Measurements from ENCODE around the gene FXYD6.

DNA sequence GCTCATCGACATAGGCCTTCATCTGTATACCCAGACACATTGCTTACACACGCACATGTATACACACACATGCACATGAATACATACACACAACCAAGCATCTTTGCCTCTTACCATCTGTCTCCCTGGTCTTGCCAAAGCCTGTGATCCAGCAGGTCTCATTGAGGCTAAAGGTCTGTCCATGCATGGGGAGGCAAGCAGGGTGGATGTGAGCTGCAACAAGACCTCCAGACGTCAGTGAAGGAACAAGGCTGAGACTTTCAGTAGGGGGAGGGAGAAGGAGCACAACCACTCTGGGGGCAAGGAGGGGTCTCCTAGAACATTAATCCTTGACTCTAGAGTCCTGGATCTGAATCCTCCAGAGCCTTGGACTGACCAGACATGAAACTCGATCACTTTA is 29.1 kb upstream of the FXYD6 start:
- TF ChIP-seq, protein P1, sequence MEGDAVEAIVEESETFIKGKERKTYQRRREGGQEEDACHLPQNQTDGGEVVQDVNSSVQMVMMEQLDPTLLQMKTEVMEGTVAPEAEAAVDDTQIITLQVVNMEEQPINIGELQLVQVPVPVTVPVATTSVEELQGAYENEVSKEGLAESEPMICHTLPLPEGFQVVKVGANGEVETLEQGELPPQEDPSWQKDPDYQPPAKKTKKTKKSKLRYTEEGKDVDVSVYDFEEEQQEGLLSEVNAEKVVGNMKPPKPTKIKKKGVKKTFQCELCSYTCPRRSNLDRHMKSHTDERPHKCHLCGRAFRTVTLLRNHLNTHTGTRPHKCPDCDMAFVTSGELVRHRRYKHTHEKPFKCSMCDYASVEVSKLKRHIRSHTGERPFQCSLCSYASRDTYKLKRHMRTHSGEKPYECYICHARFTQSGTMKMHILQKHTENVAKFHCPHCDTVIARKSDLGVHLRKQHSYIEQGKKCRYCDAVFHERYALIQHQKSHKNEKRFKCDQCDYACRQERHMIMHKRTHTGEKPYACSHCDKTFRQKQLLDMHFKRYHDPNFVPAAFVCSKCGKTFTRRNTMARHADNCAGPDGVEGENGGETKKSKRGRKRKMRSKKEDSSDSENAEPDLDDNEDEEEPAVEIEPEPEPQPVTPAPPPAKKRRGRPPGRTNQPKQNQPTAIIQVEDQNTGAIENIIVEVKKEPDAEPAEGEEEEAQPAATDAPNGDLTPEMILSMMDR (IDR thresholded peaks at IDR 0.05), result no peak
- TF ChIP-seq POLR2A (IDR thresholded peaks at IDR 0.05), result no peak
